RPMI7951 (cell line): ENCODE measurements around the gene LONRF3. TPM values are rescaled to one million over a fixed set of nuclear protein-coding genes. Genes with fewer than 3 reads are reported as not detected.

Source experiments
- DNase-seq: peaks from one replicate; pipeline ENCODE4 v3.0.0-alpha.2; 2012; ENCODE audit warnings: low read depth
- total RNA-seq: library from RNA; depleted of rRNA; stranded (reverse); fragments of >200 nt; shearing (Covaris generic); gene quantifications from 2 replicates; pipeline ENCODE4 v1.2.3, GENCODE V29; 2014; rRNA removed

LONRF3 gene
- total RNA-seq, result 0.78 and 1.4 TPM in 2 replicates

DNA sequence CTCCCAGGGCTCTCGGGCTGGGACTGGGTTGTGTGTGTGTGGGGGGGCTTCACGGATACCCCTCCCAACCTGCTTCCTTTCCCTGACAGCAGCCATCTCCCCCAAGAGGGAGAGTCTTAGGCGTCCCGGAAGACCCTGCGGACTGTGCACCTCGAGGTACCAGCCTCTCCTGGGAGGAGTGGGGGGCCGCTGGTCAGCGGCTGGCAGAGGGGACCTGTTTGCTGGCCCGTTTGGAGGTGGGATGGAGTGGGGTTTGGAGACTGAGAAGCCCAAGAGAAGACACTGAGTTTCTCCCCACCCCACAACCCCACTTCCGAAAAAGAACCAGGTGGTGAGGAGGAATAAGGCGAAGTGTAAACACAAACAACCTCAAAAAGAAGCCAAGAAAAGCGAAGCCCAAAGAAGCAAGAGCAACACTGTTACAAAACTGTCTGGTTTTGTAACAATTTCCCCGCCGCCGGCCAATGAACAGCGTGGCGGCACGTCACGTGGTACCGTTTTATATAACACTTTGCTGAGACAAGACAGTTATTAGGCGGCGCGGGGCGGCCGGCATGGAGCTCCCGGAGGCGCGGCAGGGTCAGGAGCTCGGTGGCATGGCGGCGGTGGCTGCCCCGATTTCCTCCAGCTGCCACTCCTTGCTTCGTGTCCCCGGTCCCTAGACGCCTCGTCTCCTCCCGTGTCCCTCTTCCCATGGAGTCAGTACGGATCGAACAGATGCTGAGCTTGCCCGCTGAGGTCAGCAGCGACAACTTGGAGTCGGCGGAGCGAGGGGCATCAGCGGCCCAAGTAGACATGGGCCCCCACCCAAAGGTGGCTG, at the start of gene LONRF3:
Gene LONRF3 (plus strand): TSS at position 531 of the 820 bp plus-strand sequence. CDS start 163 bp downstream, at position 694.
- peak; percentile 44 for DNase-seq

DNA sequence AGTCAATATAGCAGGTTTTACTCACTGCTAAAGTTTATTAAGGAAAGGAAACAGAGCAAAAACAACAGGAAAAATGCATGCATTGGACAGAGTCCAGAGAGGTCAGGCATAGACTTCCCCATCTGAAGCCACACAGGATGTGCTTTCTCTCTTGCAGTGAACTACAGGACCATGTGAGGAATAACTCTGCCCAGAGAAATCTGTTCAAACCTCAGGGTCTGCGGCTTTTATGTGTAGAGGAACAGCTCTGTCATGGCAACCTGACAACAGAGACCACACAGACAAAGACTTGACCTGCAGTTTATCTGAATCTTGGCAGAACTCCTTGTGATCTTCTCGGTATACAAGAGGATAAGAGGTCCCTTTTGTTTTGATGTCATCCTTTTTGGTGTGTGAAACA, 46.3 kb upstream of the LONRF3 start:
- peak; percentile 5 for DNase-seq

DNA sequence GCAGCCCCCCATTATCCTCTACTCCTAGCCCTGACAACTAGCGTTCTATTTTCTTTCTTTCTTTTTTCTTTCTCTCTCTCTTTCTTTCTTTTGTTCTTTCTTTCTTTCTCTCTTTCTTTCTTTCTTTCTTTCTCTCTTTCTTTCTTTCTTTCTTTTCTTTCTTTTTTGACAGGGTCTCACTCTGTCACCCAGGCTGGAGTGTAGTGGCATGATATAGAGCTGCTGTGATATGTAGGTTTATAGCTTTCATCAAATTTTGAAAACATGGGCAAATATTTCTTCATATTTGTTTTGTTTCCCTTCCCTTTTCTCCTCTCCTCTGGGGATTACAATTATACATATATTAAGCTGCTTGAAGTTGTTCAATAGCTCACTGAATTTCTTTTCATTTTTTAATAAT, 39.1 kb upstream of the LONRF3 start:
- DNase-seq, result no peak

DNA sequence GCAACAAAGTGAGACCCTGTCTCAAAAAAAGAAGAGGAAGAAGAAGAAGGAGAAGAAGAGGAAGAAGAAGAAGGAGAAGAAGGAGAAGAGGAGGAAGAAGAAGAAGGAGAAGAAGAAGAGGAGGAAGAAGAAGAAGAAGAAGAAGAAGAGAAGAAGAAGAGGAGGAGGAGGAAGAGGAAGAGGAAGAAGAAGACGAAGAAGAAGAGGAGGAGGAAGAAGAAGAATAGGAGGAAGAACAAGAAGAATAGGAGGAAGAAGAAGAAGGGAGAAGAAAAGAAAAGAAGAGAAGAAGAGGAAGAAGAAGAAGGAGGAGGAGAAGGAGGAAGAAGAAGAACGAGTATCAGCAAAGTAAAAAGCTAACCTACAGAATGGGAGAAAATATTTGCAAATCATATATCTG, 33.3 kb upstream of the LONRF3 start:
- no peak for DNase-seq

DNA sequence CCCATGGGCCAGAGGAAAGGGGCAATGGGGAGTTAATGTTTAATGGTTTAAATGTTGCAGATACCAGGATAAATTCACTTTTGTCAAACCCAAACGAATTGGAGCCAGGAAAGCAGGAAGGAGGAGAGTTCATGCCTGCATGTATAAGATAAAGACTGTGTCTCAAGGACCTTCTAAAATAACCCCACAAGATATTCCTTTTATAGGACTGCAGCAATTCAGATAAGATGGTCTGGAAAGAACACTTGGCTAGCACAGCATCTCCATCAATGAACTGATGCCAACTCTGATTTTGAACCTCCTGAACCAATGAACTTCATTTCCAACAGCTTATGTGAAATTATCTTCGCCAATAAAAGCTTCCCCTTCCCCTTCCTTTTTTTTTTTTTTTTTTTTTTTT, 31.3 kb upstream of the LONRF3 start:
- DNase-seq, result no peak

DNA sequence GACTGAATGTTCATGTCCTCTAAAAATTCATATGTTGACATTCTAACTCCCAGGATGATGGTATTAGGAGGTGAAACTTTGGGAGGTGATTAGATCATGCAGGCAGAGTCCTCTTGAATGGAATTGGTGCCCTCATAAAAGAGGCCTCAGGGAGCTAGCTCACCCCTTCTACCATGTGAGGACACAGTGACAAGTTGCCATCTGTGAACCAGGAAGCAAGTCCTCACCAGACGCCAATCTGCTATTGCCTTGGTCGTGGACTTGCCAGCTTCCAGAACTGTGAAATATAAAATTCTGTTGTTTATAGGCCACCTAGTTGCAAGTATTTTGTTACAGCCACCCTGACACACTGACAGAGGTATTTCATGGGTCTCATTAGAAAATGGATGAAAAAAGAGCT, 28.5 kb upstream of the LONRF3 start:
- DNase-seq, result no peak

DNA sequence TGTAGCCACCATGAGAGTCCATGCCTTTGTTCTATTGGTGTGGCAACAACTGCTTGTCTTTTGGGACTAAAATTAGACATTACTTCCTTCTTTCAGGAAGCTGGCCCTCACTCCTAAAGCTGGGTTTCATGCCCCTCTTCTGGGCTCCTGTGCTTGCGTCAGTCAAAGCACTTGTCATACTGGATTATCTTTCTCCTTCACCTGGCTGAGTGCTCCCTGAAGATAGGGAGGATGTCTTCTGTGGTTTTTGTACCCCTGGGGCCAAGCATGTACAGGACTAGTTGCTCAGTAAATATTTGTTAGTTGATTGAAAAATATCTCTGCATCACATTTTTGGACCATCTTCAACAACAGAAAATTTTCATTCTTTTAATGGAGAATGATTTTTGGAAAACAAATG, 26.1 kb upstream of the LONRF3 start:
- no peak for DNase-seq

DNA sequence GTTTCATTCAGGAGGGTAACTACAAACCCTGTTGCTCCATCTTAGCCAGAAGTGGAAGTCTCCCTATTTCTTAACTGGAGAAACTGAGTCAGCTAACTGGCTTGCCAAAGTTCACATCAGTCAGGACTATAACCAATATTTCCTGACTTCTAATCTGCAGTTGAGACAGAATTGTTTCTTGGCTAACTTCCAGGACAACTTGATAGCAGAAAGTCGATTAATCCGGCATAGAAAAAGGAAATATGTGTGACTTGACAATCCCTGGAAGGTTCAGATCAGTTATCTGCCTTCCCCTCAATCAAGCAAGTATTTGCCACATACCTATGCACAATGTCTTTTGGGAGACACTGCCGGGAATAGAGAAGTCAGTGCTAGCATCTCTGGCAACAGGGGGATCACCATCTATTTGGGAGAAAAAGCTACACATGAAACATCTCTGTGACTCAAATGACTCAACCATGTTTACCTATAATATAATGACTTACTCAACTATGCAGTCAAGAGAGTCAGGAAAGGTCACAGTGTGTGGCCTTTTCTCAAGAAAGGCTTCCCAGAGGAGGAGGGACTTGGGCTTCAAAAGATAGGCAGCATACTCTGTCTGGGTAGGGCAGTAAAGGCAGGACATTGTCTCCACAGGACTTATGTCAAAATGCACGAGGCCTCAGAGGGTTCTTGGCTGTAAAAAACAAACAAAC, 12.4 kb upstream of the LONRF3 start:
- no peak for DNase-seq

DNA sequence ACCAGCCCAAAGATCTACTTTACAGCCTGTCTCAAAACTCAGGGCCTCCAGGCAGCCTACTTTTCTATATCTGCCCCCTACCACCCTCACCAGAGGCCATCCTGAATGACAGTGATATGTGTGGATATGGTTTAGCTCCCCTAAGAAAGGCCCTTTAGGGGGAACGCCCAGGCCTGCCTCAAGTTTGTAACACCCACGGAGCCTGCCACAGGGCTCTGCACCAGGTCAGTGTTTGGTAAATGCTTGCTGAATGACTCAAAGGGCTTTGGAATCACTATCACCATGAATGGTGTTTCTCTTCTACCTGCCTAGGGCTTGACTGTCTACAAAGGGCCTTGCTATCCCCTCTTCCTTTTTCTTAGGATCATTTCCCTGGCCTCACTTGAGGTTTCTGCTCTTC, 11.3 kb upstream of the LONRF3 start:
- DNase-seq, result no peak

DNA sequence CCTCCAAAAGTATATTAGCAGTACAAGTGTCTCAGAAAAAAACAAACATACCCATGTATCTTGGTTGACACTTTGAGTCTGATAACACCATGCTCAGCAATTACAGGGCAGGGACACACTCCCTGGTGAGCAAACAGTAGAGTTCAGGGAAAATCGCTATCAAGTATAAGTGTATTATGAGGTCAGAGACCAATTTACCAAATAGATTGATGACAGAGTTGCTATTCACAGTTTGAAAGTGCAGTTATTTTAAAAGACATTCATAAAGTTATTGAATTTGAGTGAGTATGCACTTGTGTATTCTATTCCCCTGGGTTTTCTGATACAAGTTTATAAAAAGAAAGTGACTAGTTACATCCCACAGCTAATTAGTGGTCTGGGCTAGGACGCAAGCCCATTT, 10.2 kb upstream of the LONRF3 start:
- DNase-seq, result no peak

DNA sequence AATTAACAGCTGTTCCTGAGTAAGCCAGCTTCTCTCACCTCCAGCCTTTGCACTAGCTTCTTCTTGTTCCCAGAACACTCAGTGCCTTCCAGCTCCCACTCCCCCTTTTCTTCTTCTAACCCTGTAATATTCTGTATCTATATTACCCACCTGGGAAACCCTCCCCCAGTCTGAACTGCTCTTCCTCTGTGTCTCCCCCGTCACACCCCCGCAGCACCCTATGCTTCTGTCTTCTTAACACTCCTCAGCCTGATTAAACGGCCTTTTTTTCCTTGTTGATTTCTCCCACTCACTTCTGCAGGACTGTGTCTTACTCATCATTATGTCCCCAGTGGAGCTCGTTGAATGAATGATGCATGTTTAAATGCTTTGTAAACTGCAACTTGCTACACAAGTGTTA, 9.0 kb upstream of the LONRF3 start:
- no peak for DNase-seq

DNA sequence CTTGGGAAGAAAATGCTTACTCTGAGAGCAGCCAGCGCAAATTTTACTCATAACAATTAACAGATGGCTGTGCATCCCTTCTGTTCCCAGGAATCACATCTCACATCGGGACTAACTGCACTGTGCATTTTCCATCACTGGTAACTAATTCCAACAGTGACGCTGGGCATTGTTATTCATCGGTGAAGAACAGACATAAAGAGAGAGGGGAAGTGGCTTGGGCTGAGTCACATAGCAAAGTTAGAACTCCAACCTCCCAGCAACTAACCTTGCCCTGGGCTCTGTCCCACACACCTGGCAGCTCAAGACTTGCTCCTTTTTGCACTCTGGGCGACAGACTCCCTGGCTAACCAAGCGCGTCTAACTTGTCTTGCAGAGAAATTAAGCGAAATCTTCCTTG, 6.4 kb upstream of the LONRF3 start:
- no peak for DNase-seq

DNA sequence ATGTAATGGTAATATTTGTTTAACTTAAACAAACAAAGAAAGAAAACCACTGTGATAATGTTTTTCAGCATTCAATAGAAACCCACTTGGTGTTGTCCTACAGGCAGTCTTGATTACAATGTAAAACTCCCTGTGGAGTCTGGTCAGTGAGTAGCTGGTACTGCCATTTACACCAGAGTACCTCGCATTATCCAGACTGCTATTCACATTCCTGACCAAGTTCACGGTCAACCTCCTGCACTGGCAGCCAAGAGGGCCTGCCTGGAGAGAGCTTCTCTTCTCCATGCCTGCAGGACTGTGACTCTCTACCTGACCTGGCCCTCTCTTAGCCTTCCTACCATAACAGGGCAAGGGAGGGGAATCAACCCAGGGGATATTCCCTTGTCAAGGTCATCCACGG, 2.9 kb upstream of the LONRF3 start:
- no peak for DNase-seq

DNA sequence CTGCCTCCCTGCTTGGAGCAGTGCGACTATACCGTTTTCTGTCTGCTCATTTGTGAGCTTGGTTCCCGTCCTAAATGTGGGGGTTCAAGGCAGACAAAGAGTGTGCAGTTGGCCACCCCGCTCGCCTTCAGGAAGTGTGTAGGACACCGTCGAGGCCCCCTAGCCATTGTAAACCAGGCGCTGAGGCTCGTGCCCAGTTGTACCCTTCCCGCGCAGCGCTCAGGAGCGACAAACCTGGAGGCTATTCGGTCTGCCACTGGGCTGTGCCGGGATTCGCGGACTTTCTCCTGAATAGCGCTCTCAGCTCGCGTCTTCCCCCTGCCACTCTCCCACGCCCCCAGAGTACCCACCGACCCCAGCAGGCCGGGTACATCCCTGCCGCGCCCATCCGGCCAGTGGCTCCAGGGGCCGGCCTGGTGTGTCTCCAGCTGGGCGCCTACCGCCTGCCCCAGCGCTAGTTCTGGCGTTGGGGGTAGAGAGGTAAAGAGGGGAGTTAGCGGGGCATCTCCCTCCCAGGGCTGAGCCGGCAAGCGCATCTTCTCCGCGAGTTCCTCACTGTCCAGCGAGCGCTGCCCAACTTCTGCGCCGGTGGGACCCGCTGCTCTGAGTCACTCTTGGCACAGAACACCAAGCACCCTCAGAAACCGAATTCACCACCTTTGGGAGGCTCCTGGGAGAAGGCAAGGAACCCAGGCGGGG, 880 bp upstream of the LONRF3 start:
- DNase-seq, result peak; percentile 5

DNA sequence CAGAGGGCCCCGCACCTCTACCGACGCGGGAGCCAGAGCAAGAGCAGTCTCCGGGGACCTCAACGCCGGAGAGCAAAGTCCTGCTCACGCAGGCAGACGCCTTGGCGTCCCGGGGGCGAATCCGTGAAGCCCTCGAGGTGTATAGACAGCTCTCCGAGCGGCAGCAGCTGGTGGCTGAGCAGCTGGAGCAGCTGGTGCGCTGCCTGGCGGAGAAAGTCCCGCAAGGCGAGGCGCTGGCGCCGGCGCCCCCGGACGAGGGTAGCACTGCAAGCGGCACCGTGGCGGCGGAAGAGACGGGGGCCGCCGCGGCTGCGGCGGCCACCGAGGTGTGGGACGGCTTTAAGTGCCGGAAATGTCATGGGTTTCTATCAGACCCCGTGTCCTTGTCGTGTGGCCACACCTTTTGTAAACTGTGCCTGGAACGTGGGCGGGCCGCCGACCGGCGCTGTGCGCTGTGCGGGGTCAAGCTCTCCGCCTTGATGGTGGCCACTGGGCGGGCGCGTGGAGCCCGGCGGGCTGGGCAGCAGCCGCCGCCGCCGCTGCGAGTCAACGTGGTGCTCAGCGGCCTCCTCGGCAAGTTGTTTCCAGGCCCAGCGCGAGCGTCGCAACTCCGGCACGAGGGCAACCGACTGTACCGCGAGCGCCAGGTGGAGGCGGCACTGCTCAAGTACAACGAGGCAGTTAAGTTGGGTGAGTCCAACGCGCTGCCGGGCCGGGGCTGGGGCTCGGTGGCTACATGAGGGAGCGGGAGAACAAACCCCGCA, 672 bp downstream of the LONRF3 start:
- DNase-seq, result peak; percentile 11

DNA sequence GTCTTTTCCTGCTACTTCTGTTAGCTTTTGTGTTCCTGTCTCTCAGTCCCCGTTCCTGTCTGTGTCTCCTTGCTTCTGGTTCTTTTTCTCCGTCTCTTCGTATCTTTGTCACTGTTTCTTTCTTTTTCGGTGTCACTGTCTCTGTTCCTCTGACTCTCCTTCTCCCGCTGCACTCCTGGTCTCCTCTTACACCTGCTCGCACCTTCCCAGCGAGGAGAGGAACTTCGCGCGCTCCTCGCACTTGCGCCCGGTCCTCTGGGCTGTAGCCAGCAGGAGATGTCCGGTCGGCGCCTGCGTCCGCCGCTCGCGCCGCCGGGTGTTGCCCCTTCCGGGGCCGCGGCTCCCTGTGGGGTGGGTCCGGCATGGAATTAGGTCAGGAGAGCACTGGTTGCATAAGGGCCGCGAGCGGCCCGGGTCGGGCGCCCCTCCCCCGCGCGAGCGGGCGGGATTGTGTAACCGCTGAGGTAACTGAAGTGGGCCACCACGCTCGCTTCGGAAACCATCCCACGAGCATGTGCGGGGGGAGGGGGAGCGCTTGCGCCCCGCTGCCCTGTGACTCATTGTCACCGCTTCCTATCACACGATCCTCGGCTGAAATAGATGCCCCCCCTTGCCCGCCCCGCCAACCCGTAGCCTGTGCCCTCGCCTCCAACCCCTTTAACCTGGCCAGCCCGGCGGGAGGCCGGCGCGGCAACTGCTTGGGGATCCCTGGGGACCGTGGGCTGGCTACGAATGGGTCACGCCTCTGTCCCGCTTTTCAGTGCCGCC, 1.6 kb downstream of the LONRF3 start:
- DNase-seq, result peak; percentile 49

DNA sequence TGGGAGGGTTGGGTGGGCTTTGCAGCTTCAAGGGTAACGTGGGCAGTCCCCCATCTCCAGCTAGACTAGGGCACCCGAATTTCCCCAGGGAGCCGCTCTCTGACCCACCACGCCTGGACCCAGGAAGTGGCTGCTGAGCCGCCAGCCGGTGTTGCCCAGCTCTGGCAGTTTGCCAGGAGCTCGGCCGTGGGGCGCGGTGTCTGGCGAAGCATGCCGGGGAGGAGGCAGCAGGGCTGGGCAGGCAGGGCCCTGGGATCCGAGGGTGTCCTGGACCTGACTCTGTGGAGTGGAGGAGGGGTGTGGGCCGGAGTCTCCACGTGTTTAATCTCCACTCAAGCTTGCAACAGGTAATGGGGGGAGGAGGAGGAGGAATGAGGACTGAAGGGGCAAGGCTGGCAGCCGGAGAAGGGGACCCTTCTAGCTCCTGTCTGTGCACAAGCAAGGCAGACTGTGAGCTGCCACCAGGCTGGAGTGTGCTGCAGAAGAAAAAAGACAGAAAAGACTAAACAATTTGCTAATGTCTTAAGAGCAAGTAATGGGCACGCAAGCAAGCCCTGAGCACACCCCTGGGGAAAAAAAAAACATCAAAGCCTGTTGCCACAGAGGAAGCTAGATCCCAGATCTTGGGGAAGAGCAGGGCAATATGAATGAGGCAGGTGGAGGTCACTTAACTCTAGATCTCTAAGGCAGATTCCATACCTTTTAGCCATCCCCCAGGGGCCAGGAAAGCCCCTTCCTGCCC, 2.4 kb downstream of the LONRF3 start:
- peak; percentile 27 for DNase-seq

DNA sequence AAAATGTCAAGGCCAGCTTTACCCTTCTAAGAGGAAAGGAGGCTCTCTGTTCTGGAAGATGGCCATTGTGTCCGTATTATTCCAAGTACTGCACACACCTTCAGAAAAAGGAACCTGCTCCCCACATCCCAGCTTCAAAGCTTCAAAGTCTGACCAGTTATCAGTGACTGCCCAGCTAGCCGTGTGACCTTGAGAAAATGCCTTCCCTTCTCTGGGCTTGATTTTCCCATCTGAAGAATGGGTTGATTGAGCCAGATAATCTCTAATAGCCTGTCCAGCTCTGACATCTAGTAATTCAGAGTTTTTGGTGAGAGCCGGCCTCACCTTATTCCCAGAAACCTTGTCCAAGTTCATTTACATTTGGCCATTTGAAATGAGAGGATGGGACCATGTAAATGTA, 3.0 kb downstream of the LONRF3 start:
- no peak for DNase-seq

DNA sequence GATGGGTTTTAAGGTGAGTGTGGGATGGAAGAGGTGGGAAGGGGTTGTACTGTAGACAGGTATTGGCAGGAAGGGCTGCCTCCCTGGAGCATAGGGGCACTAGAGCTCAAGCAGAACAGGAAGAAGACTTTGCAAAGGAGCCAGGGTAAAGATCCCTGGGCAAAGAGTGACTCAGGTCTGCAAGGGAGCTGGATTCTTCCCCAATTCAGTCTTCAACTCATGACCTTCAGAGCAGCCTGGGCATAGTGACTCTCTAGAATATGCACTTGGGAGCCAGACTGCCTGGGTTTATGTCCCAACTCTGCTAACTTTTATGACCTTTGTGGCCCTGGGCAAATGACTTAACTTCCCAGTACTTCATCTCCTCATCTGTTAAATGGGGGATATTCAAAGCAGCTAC, 4.0 kb downstream of the LONRF3 start:
- DNase-seq, result no peak

DNA sequence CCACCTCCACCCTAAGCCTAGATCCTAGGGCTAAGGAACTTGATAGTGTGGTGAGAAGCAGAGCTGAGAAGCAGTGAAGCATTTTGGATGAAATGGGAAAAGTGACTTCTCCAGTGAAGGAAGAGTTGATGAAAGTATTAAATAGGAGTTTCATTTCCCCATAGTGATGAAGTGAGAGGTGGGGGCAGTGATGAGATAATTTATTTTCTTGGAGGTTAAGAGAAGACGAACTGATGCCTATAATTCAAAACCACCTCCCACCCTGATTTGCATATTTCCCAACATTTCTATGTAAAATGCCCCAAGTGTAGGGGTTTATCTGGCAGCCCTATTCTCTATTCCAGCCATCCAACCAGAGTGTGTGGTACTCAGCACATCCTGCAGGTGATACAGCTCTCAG, 6.3 kb downstream of the LONRF3 start:
- DNase-seq, result no peak
